Measurements from ENCODE around the gene ZFAND3.

DNA sequence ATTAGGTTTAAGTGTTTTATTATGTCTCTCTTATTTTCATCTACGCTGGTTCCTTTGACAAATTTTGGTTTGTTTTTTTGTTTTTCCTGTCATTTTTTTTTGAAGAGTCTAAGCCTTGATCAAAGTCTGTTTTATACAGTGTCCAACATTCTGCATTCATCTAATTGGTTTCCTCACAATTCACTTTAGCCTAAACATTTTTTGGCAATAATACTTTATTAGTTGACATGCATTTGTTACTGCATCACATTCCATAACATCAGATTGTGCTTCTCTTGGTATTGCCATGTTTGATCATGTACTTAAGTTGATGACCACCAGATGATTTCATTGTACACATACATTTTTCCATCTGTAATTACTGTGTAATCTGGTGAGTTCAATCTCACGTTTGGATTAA is 173.2 kb downstream of the ZFAND3 start:
- TF ChIP-seq, protein P1, sequence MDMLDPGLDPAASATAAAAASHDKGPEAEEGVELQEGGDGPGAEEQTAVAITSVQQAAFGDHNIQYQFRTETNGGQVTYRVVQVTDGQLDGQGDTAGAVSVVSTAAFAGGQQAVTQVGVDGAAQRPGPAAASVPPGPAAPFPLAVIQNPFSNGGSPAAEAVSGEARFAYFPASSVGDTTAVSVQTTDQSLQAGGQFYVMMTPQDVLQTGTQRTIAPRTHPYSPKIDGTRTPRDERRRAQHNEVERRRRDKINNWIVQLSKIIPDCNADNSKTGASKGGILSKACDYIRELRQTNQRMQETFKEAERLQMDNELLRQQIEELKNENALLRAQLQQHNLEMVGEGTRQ (IDR thresholded peaks at IDR 0.05; ENCODE audit: low read depth, low read length): no peak
- TF ChIP-seq, protein P2, sequence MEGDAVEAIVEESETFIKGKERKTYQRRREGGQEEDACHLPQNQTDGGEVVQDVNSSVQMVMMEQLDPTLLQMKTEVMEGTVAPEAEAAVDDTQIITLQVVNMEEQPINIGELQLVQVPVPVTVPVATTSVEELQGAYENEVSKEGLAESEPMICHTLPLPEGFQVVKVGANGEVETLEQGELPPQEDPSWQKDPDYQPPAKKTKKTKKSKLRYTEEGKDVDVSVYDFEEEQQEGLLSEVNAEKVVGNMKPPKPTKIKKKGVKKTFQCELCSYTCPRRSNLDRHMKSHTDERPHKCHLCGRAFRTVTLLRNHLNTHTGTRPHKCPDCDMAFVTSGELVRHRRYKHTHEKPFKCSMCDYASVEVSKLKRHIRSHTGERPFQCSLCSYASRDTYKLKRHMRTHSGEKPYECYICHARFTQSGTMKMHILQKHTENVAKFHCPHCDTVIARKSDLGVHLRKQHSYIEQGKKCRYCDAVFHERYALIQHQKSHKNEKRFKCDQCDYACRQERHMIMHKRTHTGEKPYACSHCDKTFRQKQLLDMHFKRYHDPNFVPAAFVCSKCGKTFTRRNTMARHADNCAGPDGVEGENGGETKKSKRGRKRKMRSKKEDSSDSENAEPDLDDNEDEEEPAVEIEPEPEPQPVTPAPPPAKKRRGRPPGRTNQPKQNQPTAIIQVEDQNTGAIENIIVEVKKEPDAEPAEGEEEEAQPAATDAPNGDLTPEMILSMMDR (conservative IDR thresholded peaks at IDR 0.05; ENCODE audit: low read depth, low read length): no peak
- no peak for TF ChIP-seq RAD21 (IDR thresholded peaks at IDR 0.05; ENCODE audit: low read length)
- TF ChIP-seq RFX5 (IDR thresholded peaks at IDR 0.05; ENCODE audit: low read depth, low read length): no peak
- no peak for TF ChIP-seq POLR2A (IDR thresholded peaks at IDR 0.05; ENCODE audit: low read depth, low read length)
- TF ChIP-seq CEBPB (IDR thresholded peaks at IDR 0.05; ENCODE audit: low read depth, low read length): no peak

All from IMR-90 (cell line).